Erythroblast (primary cell): ENCODE measurements around the gene RABGGTA.

Experiments
- GATA1 ChIP-seq: IDR thresholded peaks from 2 replicates; pipeline ENCODE4 v1.6.1; 2011; ENCODE audit warnings: low read depth, mild to moderate bottlenecking, control low read depth, low read length, moderate library complexity
- POLR2A ChIP-seq: IDR thresholded peaks from 2 replicates; pipeline ENCODE4 v1.6.1; 2011; ENCODE audit warnings: mild to moderate bottlenecking, low read length

DNA sequence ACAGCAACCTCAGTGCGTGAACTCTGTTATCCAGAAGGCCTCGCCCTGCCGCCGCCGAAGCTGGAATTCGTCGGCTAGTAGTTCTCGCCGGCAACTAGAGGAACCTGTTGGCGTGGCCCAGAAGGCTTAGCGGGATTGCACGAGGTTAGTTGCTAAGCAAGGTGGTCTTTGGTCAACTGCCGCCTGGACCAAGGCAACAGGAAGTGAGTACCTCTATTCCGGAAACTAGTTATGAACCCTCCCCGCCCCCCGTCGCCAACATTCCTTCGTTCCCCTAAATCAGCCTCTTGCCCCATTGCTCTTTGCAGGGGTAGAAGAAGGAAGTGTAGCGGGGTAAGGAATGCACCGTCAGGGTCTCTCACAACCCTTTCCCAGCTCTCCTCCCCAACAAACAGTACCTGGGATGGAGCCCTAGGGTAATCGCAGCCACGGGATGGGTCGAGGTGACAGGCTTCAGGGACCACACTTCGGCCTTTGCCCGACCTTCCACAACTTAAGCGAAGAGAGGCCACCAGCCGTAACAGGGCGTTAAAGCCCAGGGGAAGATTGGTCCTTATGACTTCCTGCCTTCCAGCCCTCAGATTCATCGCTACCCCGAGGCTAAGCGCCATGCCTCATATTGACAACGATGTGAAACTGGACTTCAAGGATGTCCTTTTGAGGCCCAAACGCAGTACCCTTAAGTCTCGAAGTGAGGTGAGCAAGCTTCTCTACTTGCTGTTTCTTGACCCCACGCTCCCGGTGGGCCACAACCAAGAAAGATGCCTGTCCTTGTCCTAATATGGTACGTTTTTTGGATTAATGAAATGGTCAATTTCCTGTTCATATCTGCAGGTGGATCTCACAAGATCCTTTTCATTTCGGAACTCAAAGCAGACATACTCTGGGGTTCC lies 38.5 kb downstream of the RABGGTA start, which contains the start of gene GMPR2:
- TF ChIP-seq POLR2A (peak; percentile 46), GATA1 (no peak)
